Measurements from ENCODE around the gene PKP4. TPM values are rescaled to one million over a fixed set of nuclear protein-coding genes. Genes with fewer than 3 reads are reported as not detected.

PKP4 gene
- total RNA-seq, 2 experiments from 2014 or later: 52.9 to 57.0 TPM

DNA sequence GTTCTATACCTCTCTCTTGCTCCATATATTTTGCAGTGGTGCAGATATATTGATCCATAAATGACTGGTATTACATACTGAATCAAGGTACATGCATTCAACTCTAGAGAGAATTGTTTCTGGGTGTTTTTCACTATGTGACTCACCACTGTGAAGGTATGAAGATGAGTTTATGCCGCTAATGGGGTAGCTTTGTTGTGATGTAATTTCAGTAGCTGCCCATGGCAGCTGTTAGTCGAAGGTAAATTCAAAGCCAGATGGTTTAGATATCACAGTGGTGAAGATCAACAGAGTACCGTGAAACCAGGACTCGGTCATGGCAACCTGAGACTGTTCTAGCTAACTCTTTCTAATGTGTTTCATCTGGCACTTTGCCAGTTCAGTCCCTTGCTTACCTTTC lies 50.4 kb downstream of the PKP4 start:
- H3K4me1 Mint-ChIP-seq (ENCODE audit: low read depth): peaks cover 20% of the 10 kb centered on the region
- no peaks in the 10 kb centered on the region for H3K9me3 Mint-ChIP-seq
- CTCF ChIA-PET: no interaction called here
- H3K4me3 Mint-ChIP-seq: no peak overlapping the region
- no peaks in the 10 kb centered on the region for H3K27me3 Mint-ChIP-seq (ENCODE audit: low read depth)
- H3K27ac Mint-ChIP-seq: no peak overlapping the region
- H3K36me3 Mint-ChIP-seq (ENCODE audit: low read depth): no peaks in the 10 kb centered on the region
- intact Hi-C loops (cut with micrococcal nuclease): no loop called here
- DNase-seq: peak; percentile 10

DNA sequence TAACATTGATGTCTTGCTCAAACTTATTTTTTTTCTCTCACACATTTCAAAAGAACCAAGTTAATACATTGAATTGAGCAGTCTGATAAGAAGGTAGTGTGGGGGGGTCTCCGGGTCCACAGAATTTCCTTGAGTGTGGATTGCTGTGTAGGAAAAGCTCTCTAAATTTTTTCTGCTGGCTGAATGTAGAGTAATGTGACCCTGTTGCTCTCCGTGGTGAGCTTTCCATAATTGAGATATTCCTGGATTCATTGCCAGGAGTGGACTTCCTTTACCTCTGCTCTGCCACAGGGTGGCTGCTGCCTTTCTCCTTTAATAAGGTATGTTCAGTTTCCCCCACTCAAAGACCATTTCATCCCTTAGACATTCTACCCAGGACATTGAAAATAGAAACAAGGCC lies 50.9 kb downstream of the PKP4 start:
- H3K4me1 Mint-ChIP-seq (ENCODE audit: low read depth): peaks cover 20% of the 10 kb centered on the region
- no peak for DNase-seq
- H3K36me3 Mint-ChIP-seq (ENCODE audit: low read depth): no peaks in the 10 kb centered on the region
- no peak overlapping the region for H3K4me3 Mint-ChIP-seq
- no peaks in the 10 kb centered on the region for H3K9me3 Mint-ChIP-seq
- no peak overlapping the region for H3K27ac Mint-ChIP-seq
- H3K27me3 Mint-ChIP-seq (ENCODE audit: low read depth): no peaks in the 10 kb centered on the region
- intact Hi-C loops (cut with micrococcal nuclease): no loop called here
- CTCF ChIA-PET: no interaction called here

DNA sequence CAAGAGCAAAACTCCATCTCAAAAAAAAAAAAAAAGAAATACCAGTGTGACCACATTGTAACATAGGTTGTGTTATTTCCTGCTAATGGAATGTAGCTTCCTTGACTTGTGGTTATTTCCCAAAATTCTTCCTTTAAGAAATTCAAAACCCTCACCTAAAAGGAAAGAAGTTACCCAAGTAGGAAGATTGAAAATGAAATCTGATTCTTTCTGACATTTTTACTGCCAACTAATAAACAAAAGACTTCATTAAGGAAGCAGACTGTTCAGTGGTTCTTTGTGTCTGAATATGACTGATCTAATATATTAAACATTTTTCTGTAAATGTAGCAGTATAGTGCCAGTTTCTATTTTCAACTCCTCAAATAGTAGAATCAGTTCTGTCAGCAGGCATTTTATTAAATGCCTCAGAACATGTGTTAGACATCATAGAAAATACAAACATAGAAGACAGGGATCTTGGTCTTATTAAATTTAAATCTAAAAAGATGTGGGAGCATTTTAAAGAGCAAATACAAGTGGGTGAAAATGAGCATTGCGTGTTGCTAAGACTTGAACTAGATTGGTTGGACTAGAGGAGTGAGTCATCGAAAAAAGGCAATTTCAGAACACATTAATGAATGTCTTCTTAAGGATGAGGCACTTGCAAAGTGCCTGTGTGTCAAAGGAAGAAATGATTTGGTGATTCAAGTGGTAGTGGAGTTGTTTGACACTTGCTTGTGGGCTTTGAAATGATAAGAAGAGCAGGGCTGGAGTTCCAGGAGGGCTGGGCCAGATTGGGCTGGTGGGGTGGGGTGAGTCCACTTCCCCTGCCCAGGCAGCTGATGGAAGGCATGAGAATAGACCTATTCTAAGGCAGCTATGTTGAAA lies 53.4 kb downstream of the PKP4 start:
- Mint-ChIP-seq H3K36me3 (ENCODE audit: low read depth) (peaks cover 1% of the 10 kb centered on the region), H3K27ac (no peak overlapping the region), H3K4me3 (no peak overlapping the region), H3K9me3 (no peaks in the 10 kb centered on the region), H3K27me3 (ENCODE audit: low read depth) (no peaks in the 10 kb centered on the region), H3K4me1 (ENCODE audit: low read depth) (peaks cover 20% of the 10 kb centered on the region)
- DNase-seq: no peak
- intact Hi-C loops (cut with micrococcal nuclease): no loop called here
- CTCF ChIA-PET: no interaction called here

DNA sequence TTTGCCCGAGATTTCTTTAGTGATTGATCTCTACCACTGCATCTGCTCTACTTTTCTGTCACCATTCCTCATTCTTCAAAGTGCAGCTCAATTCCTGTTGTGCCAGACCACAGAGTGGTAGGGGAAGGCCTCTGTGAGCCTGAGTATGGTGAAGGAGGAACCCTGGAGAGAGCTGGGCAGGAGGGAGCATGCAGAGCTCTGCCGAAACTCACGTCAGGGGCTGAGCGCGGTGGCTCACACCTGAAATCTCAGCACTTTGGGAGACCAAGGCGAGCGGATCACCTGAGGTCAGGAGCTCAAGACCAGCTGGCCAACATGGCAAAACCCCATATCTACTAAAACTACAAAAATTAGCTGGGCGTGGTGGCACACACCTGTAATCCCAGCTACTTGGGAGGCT lies 54.1 kb downstream of the PKP4 start:
- Mint-ChIP-seq H3K36me3 (ENCODE audit: low read depth) (peaks cover 3% of the 10 kb centered on the region), H3K4me3 (no peak overlapping the region), H3K27ac (no peak overlapping the region), H3K4me1 (ENCODE audit: low read depth) (peaks cover 18% of the 10 kb centered on the region), H3K9me3 (no peaks in the 10 kb centered on the region), H3K27me3 (ENCODE audit: low read depth) (no peaks in the 10 kb centered on the region)
- DNase-seq: no peak
- CTCF ChIA-PET: no interaction called here
- intact Hi-C loops (cut with micrococcal nuclease): no loop called here

DNA sequence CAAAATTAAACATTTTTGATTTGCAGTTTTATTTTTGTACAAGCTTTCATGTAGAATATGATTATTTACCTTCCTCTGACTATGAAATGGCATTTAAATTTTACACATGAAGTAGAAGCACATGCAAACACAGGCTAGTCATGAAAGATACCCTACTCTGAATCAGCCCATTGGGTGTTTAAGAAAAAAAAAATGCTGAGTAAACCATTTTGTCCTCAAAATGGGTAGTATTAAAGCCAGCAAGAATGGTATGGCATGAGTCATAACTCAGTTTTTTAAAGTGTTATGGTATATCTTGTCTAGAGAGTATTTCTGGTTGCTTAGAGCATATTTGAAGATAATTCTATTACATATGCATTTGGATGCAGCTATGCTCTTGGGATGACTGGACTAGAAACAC lies 55.0 kb downstream of the PKP4 start:
- no peak for DNase-seq
- H3K4me1 Mint-ChIP-seq (ENCODE audit: low read depth): peaks cover 17% of the 10 kb centered on the region
- intact Hi-C loops (cut with micrococcal nuclease): no loop called here
- no peak overlapping the region for H3K4me3 Mint-ChIP-seq
- H3K9me3 Mint-ChIP-seq: no peaks in the 10 kb centered on the region
- no peak overlapping the region for H3K27ac Mint-ChIP-seq
- H3K27me3 Mint-ChIP-seq (ENCODE audit: low read depth): no peaks in the 10 kb centered on the region
- CTCF ChIA-PET: interaction anchor here (0.7 kb wide), 1 partner anchor 26 kb away, joined by 4 read pairs; no protein-coding TSS in a partner anchor
- peaks cover 3% of the 10 kb centered on the region for H3K36me3 Mint-ChIP-seq (ENCODE audit: low read depth)

DNA sequence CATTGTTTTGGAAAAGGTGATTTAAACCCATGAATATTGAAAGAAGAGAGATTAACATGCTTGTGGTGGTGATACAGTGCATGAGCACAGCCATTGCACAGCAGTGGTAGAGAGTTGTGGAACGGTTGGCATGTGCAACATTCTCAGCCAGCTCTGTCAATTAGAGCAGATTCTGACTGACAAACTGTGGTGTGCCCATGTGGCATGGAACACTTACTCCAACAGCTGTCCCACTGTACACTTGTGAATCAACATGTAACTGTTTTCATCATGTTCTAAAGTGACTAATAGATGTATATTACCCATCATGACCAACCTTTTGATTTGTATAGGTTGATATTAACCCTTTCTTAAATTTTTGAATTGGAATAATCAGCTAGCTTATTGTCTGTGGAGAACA lies 55.6 kb downstream of the PKP4 start:
- H3K4me3 Mint-ChIP-seq: no peak overlapping the region
- no peaks in the 10 kb centered on the region for H3K9me3 Mint-ChIP-seq
- DNase-seq: no peak
- H3K27ac Mint-ChIP-seq: no peak overlapping the region
- CTCF ChIA-PET: interaction anchor here (0.6 to 0.7 kb wide), 2 partner anchors 27 to 387 kb away, joined by 3 to 4 read pairs; no protein-coding TSS in a partner anchor
- H3K4me1 Mint-ChIP-seq (ENCODE audit: low read depth): peaks cover 11% of the 10 kb centered on the region
- intact Hi-C loops (cut with micrococcal nuclease): no loop called here
- H3K36me3 Mint-ChIP-seq (ENCODE audit: low read depth): peaks cover 3% of the 10 kb centered on the region
- no peaks in the 10 kb centered on the region for H3K27me3 Mint-ChIP-seq (ENCODE audit: low read depth)

DNA sequence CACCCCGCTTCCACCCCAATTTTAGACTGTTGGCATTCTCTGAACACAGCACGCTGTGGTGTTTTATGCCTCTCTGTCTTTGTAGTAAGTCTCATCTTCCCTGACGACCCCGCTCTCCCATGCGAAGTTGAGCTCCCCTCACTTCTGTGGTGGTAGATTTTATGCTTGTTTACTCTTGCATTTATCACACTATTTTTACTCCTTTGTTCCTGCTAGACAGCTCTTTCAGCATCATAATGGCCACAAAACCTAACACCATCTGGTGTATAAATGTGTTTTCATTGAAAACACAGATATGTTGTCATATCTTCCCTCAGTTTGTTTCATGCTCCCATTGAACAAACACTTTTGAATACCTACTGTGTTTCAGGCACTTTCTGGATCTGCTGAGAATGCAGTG lies 57.1 kb downstream of the PKP4 start:
- Mint-ChIP-seq H3K4me3 (no peak overlapping the region), H3K9me3 (no peaks in the 10 kb centered on the region), H3K27ac (no peak overlapping the region), H3K36me3 (ENCODE audit: low read depth) (peaks cover 3% of the 10 kb centered on the region), H3K27me3 (ENCODE audit: low read depth) (no peaks in the 10 kb centered on the region), H3K4me1 (ENCODE audit: low read depth) (peaks cover 11% of the 10 kb centered on the region)
- no peak for DNase-seq
- intact Hi-C loops (cut with micrococcal nuclease): no loop called here
- CTCF ChIA-PET: no interaction called here

DNA sequence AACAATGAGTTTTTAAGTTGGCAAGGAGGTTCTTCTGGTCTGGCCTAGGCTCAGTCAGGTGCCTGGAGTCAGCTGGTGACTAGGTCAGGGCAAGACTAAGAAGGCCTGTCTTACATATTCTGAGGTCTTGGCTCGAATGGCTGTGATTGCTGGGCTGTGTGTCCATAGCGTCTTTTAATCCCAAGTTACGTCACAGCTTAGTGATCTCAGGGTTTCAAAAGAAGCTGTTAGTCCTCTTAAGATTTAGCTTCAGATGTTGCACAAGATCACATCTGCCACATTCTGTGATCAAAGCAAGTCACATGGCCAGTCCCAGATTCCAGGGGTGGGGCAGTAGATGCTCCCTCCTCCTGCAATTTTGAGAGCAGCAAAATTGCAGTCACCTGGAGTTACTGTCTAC lies 61.3 kb downstream of the PKP4 start:
- no peaks in the 10 kb centered on the region for H3K27me3 Mint-ChIP-seq (ENCODE audit: low read depth)
- no peak overlapping the region for H3K4me3 Mint-ChIP-seq
- no peaks in the 10 kb centered on the region for H3K4me1 Mint-ChIP-seq (ENCODE audit: low read depth)
- H3K9me3 Mint-ChIP-seq: no peaks in the 10 kb centered on the region
- no peak overlapping the region for H3K27ac Mint-ChIP-seq
- intact Hi-C loops (cut with micrococcal nuclease): no loop called here
- peaks cover 13% of the 10 kb centered on the region for H3K36me3 Mint-ChIP-seq (ENCODE audit: low read depth)
- DNase-seq: no peak
- CTCF ChIA-PET: no interaction called here

DNA sequence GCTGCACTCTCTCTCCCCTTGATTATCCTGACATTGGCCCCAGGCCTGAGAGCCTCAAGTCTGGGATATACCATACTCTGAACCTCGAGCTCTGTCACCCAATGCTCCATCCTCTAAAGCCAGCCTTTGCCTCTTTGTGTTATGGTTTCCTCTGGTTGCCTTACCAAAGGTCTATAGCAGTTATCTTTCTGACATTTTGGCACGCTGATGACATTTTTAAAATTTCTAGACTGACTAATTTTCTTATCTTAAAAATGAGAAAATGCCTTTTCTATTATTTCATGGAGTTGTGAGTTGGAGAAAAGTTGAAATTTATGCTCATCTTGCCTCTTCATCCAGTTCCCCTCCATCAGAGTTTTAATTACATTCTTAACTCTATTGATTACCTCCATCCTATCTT lies 62.7 kb downstream of the PKP4 start:
- no peaks in the 10 kb centered on the region for H3K27me3 Mint-ChIP-seq (ENCODE audit: low read depth)
- no peak for DNase-seq
- peaks cover 13% of the 10 kb centered on the region for H3K36me3 Mint-ChIP-seq (ENCODE audit: low read depth)
- no peaks in the 10 kb centered on the region for H3K4me1 Mint-ChIP-seq (ENCODE audit: low read depth)
- CTCF ChIA-PET: interaction anchor here (0.7 kb wide), 1 partner anchor 458 kb away, joined by 3 read pairs; no protein-coding TSS in a partner anchor
- intact Hi-C loops (cut with micrococcal nuclease): no loop called here
- no peaks in the 10 kb centered on the region for H3K9me3 Mint-ChIP-seq
- no peak overlapping the region for H3K27ac Mint-ChIP-seq
- no peak overlapping the region for H3K4me3 Mint-ChIP-seq

DNA sequence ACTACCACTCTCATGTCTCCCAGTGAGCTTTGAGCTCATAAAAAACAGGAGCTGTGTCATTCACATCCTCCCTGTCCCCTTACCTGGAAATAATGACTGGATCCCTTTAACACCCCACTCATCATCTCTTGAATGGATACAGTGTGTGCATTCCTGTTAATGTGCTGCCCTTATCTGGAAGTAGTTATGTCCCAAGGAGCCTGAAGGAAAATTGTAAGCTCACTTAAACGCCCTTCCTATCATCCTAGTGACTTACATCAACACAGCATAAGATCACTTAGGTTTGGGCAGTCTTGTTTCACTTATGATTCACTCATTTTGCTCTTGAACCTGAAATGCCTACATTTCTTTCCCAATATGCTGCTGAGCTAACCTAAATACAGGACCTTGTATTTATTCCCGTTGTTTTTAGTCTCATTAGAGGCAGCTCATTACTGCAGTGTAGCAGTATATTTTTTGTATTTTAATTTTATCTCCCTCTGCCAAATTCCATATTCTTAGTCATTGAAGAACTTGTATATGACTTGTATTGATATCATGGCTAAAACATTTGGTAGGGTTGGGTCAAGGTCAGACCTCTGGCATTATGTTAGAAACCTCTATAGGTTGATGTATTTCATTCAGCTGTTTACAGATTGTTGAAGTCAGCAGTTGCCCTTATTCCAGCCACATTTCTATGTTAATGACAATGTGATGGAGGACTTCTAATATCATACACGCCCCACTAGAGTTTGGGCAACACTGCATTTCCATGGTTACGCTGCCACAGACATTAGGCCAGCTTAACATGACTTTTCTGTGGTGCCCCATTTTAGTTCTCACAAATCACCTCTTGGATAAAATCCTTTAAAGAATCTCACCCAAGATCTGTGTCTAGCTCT lies 72.9 kb downstream of the PKP4 start:
- Mint-ChIP-seq H3K4me3 (no peak overlapping the region), H3K27ac (no peak overlapping the region), H3K9me3 (no peaks in the 10 kb centered on the region), H3K27me3 (ENCODE audit: low read depth) (no peaks in the 10 kb centered on the region), H3K36me3 (ENCODE audit: low read depth) (no peaks in the 10 kb centered on the region), H3K4me1 (ENCODE audit: low read depth) (peaks cover 2% of the 10 kb centered on the region)
- CTCF ChIA-PET: interaction anchor here (0.5 to 1.0 kb wide), 3 partner anchors 12 to 158 kb away, joined by 3 to 4 read pairs (median 3); no protein-coding TSS in a partner anchor
- intact Hi-C loops (cut with micrococcal nuclease): no loop called here
- DNase-seq: no peak

DNA sequence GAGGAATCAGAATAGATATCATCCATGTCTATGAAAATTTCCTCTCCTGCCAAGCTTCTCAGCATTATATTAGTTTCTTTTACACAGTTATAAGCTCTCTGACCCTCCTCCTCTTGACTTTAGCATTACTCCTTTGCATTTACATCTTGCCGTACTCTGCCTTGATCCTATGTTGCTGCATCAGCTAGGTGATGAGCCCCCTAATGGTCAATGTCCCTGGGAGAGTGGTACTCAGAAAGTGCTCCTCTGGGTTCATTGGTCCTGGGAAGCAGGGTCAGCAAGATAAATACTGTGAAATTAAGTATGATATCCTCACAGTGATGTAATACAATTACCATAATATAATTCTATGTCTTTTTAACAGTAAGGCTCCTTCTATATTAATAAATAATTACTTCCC lies 74.1 kb downstream of the PKP4 start:
- DNase-seq: no peak
- intact Hi-C loops (cut with micrococcal nuclease): no loop called here
- peaks cover 2% of the 10 kb centered on the region for H3K4me1 Mint-ChIP-seq (ENCODE audit: low read depth)
- no peak overlapping the region for H3K27ac Mint-ChIP-seq
- CTCF ChIA-PET: interaction anchor here (0.6 to 1.0 kb wide), 2 partner anchors 11 to 223 kb away, joined by 3 to 4 read pairs; no protein-coding TSS in a partner anchor
- H3K9me3 Mint-ChIP-seq: no peaks in the 10 kb centered on the region
- peaks cover 2% of the 10 kb centered on the region for H3K36me3 Mint-ChIP-seq (ENCODE audit: low read depth)
- H3K27me3 Mint-ChIP-seq (ENCODE audit: low read depth): no peaks in the 10 kb centered on the region
- no peak overlapping the region for H3K4me3 Mint-ChIP-seq

DNA sequence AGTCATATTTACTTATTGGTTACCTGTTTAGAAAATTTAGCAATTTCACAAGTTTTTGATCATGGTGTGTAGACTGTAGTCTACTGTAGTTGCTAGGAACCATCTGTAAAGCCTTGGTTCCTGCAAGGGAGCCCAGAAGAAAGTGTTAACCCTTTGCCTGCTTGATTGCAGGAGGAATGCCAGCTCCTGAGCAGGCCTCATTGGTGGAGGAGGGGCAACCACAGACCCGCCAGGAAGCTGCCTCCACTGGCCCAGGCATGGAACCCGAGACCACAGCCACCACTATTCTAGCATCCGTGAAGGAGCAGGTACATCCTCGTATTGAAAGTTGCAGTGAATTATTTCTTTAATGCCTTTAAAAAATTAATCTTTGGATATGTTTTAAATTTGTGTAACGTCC lies 76.3 kb downstream of the PKP4 start:
- H3K27me3 Mint-ChIP-seq (ENCODE audit: low read depth): no peaks in the 10 kb centered on the region
- no peak overlapping the region for H3K4me3 Mint-ChIP-seq
- peaks cover 2% of the 10 kb centered on the region for H3K4me1 Mint-ChIP-seq (ENCODE audit: low read depth)
- CTCF ChIA-PET: interaction anchor here (0.5 kb wide), 1 partner anchor 207 kb away, joined by 6 read pairs; no protein-coding TSS in a partner anchor
- DNase-seq: no peak
- H3K27ac Mint-ChIP-seq: no peak overlapping the region
- H3K9me3 Mint-ChIP-seq: no peaks in the 10 kb centered on the region
- peaks cover 7% of the 10 kb centered on the region for H3K36me3 Mint-ChIP-seq (ENCODE audit: low read depth)
- intact Hi-C loops (cut with micrococcal nuclease): no loop called here
